OCI-LY7 (cell line): ENCODE data around the gene ARHGEF1. TPM values are rescaled to one million over a fixed set of nuclear protein-coding genes. Genes with fewer than 3 reads are reported as not detected.

Experiments
- BruUV-seq: library from RNA; stranded (reverse); fragments of 400-500 nt; replicated peaks from 2 replicates; lab custom pipeline; 2021; lab: Mats Ljungman, UMichigan
- CTCF ChIA-PET: fragments of 300-600 bp; sonication (Branson Sonifier 250); formaldehyde crosslinking; loops from one replicate; lab custom pipeline; 2022; ENCODE audit warnings: antibody characterized with exemption; ENCODE audit not compliant: unreplicated experiment; lab: Charles Lee
- POLR2A ChIA-PET: fragments of 300-600 bp; sonication (Branson Sonifier 250); formaldehyde crosslinking; loops from one replicate; lab custom pipeline; 2022; ENCODE audit warnings: antibody characterized with exemption; lab: Charles Lee
- DNase-seq: peaks from one replicate; pipeline ENCODE4 v3.0.0-alpha.2; 2015; ENCODE audit warnings: low spot score
- H2AFZ ChIP-seq: fragments of 200-600 bp; sonication (generic), shearing (Covaris generic); 2 replicates; pipeline ENCODE4 v1.6.1; 2014; ENCODE audit warnings: mild to moderate bottlenecking, antibody characterized with exemption, low read length, moderate library complexity
- H3K27ac ChIP-seq: fragments of 200-600 bp; sonication (generic); 2 replicates; pipeline ENCODE4 v1.5.1; 2014; ENCODE audit warnings: mixed run types, low read depth, mild to moderate bottlenecking, moderate library complexity, low read length, inconsistent platforms; ENCODE audit not compliant: poor library complexity, severe bottlenecking
- H3K36me3 ChIP-seq: fragments of 200-600 bp; sonication (generic); 2 replicates; pipeline ENCODE4 v1.6.1; 2014; ENCODE audit warnings: mild to moderate bottlenecking, antibody characterized with exemption, low read length, moderate library complexity, mixed read lengths; ENCODE audit not compliant: insufficient read depth
- H3K4me1 ChIP-seq: fragments of 200-600 bp; sonication (generic); 2 replicates; pipeline ENCODE4 v1.5.1; 2014; ENCODE audit warnings: mild to moderate bottlenecking, low read length; ENCODE audit not compliant: insufficient read depth, poor library complexity, severe bottlenecking
- H3K4me2 ChIP-seq: fragments of 200-600 bp; sonication (generic); 2 replicates; pipeline ENCODE4 v1.6.1; 2014; ENCODE audit warnings: mild to moderate bottlenecking, low read length
- H3K4me3 ChIP-seq: fragments of 200-600 bp; sonication (generic); 2 replicates; pipeline ENCODE4 v1.5.1; 2014; ENCODE audit warnings: mild to moderate bottlenecking, low read depth, low read length; ENCODE audit not compliant: poor library complexity, severe bottlenecking
- H3K79me2 ChIP-seq: fragments of 200-600 bp; sonication (generic); 2 replicates; pipeline ENCODE4 v1.6.1; 2016; ENCODE audit warnings: low read depth, mild to moderate bottlenecking, low read length, moderate library complexity, mixed read lengths; ENCODE audit not compliant: insufficient read depth
- H3K9me2 ChIP-seq: fragments of 200-600 bp; sonication (generic); 2 replicates; pipeline ENCODE4 v1.6.1; 2016; ENCODE audit warnings: mild to moderate bottlenecking, low read length, mixed read lengths; ENCODE audit not compliant: insufficient read depth
- H3K9me3 ChIP-seq: fragments of 200-600 bp; sonication (generic); 2 replicates; pipeline ENCODE4 v1.6.1; 2014; ENCODE audit warnings: mild to moderate bottlenecking, mixed run types, low read length, mixed read lengths
- H4K20me1 ChIP-seq: fragments of 200-600 bp; sonication (generic); 2 replicates; pipeline ENCODE4 v1.6.1; 2014; ENCODE audit warnings: mild to moderate bottlenecking, antibody characterized with exemption, low read length, moderate library complexity, mixed read lengths; ENCODE audit not compliant: insufficient read depth
- EZH2phosphoT487 ChIP-seq: fragments of 200-600 bp; sonication (generic); IDR thresholded peaks from 2 replicates; pipeline ENCODE4 v1.6.1; 2018; ENCODE audit warnings: low read depth, borderline replicate concordance, mild to moderate bottlenecking, mixed run types, antibody characterized with exemption, low read length, moderate library complexity, mixed read lengths
- intact Hi-C: fragments of 100-400 bp; cut with micrococcal nuclease; formaldehyde crosslinking; loops from one replicate; pipeline ENCODE4 v1.10.0; 2022; ENCODE audit not compliant: unreplicated experiment
- total RNA-seq, 2 experiments: library from RNA; depleted of rRNA in 1 of 2; stranded (reverse); fragments of >200 nt in 1 of 2; shearing (Covaris generic) in 1 of 2; gene quantifications; 2 replicates each; pipeline ENCODE4 v1.2.3, GENCODE V29; 2014 to 2022
- TF ChIP-seq, protein P1 (sequence below): fragments of 200-600 bp; sonication (generic); conservative IDR thresholded peaks from 2 replicates; pipeline ENCODE4 v1.5.1; 2014; ENCODE audit warnings: mild to moderate bottlenecking, antibody characterized with exemption, low read length, moderate library complexity, mixed read lengths

ARHGEF1 gene
- total RNA-seq, 2 experiments from 2014 or later = 96.9 to 297 TPM

DNA sequence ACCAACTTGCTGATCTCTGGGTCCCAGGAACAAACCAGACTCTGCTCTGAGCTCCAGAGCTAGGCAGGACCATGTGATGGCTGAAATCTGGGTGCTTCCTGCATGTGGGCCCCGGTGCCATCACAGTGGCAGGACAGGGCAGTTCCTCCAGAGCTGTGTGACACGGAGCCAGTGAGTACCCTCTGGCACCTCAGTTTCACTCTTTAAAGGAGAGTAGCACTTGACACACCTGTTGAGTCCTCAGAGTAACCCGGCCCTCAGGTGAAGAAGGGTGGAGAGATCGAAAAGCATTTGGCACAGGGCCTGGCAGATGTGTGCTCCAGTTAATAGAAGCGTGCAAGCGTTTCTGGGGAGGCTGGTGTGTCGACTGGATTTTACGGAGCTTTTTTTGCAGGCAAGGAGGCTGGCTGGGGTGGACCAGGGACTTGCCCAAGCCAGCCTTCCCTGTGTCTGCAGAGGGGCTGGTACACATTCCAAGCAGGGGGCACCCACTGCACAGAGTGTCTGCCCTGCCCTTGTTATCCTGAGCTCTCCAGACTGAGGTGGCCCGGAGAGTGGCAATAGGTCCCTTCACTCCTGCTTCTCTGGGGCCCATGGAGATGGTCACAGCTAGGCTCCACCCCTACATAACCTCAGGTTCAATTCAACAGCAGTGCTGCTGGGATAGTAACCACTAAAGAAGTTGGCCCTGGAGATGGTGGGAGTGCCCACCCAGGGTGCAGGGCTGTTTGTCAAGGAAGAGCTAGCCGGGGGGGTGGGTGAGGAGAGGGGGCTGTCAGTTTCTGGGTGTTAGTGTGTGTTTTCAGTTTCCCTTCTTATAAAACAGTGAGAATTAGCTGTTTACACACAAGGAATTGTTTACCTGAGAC is 14.6 kb upstream of the ARHGEF1 start:
- ChIA-PET CTCF (interaction anchor here (0.9 kb wide), 1 partner anchor 9 kb away, joined by 6 read pairs; no protein-coding TSS in a partner anchor), POLR2A (interaction anchor here (0.9 to 1.6 kb wide), 2 partner anchors 9 to 74 kb away, joined by 3 to 5 read pairs; no protein-coding TSS in a partner anchor)
- H2AFZ ChIP-seq = no peak overlapping the region
- H3K4me1 ChIP-seq = peaks cover 97% of the 10 kb centered on the region
- BruUV-seq = no TSS peak
- peak overlapping the region; percentile 54 for H3K4me3 ChIP-seq
- H3K9me3 ChIP-seq = no peaks in the 10 kb centered on the region
- H3K79me2 ChIP-seq = peaks cover 51% of the 10 kb centered on the region
- DNase-seq = no peak
- peak overlapping the region; percentile 69 for H3K4me2 ChIP-seq
- H4K20me1 ChIP-seq = peaks cover 29% of the 10 kb centered on the region
- intact Hi-C loops = loop anchor here (10.0 kb wide), 1 partner anchor 416 kb away; no protein-coding TSS in a partner anchor
- H3K36me3 ChIP-seq = peaks cover 97% of the 10 kb centered on the region
- H3K27ac ChIP-seq = peak overlapping the region; percentile 100
- TF ChIP-seq EZH2phosphoT487 = no peak
- TF ChIP-seq, protein P1, sequence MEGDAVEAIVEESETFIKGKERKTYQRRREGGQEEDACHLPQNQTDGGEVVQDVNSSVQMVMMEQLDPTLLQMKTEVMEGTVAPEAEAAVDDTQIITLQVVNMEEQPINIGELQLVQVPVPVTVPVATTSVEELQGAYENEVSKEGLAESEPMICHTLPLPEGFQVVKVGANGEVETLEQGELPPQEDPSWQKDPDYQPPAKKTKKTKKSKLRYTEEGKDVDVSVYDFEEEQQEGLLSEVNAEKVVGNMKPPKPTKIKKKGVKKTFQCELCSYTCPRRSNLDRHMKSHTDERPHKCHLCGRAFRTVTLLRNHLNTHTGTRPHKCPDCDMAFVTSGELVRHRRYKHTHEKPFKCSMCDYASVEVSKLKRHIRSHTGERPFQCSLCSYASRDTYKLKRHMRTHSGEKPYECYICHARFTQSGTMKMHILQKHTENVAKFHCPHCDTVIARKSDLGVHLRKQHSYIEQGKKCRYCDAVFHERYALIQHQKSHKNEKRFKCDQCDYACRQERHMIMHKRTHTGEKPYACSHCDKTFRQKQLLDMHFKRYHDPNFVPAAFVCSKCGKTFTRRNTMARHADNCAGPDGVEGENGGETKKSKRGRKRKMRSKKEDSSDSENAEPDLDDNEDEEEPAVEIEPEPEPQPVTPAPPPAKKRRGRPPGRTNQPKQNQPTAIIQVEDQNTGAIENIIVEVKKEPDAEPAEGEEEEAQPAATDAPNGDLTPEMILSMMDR = no peak
- H3K9me2 ChIP-seq = no peaks in the 10 kb centered on the region

DNA sequence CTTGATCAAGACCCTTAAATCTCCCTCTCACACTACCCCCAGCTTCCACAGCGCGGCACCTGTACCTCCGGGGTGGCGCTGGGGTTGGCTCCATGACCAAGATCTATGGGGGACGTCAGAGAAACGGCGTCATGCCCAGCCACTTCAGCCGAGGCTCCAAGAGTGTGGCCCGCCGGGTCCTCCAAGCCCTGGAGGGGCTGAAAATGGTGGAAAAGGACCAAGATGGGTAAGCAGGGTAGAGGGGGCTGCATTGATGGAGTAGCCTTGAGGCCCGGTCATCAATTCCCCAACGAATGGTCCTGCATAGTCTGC is 14.0 kb upstream of the ARHGEF1 start:
- Histone ChIP-seq H3K9me3 (no peaks in the 10 kb centered on the region), H3K9me2 (no peaks in the 10 kb centered on the region), H3K4me3 (peak overlapping the region; percentile 54), H3K4me1 (peaks cover 97% of the 10 kb centered on the region), H2AFZ (no peak overlapping the region), H3K36me3 (peaks cover 92% of the 10 kb centered on the region), H3K4me2 (peak overlapping the region; percentile 69), H4K20me1 (peaks cover 26% of the 10 kb centered on the region), H3K79me2 (peaks cover 45% of the 10 kb centered on the region), H3K27ac (peak overlapping the region; percentile 100)
- DNase-seq = no peak
- TF ChIP-seq, protein P1 = no peak
- TF ChIP-seq EZH2phosphoT487 = no peak
- BruUV-seq = no TSS peak
- POLR2A ChIA-PET = interaction anchor here (0.9 to 1.6 kb wide), 2 partner anchors 10 to 74 kb away, joined by 3 to 5 read pairs; no protein-coding TSS in a partner anchor
- CTCF ChIA-PET = no interaction called here
- intact Hi-C loops = loop anchor here (10.0 kb wide), 1 partner anchor 416 kb away; no protein-coding TSS in a partner anchor
